SK-N-SH treated with all-trans-retinoic acid at 6 μM for 48 hours (cell line): ENCODE data around the gene DCLK1.

Source experiments
- ATAC-seq: fragments of 200-7000 bp; cut with Tn5 transposase; 3 replicates; pipeline ENCODE4 v1.9.1; 2020; ENCODE audit warnings: mild to moderate bottlenecking, moderate library complexity
- ARNTL ChIP-seq: fragments of 450-650 bp; formaldehyde crosslinking; IDR thresholded peaks from 2 replicates; pipeline ENCODE4 v1.5.0; 2020; ENCODE audit warnings: low read depth, mild to moderate bottlenecking, moderate library complexity, borderline replicate concordance
- BACH2 ChIP-seq: fragments of 250-450 bp; sonication (Bioruptor Pico); IDR thresholded peaks from 2 replicates; pipeline ENCODE4 v1.9.0; 2021; ENCODE audit warnings: mild to moderate bottlenecking, borderline replicate concordance
- CSDC2 ChIP-seq: fragments of 250-450 bp; sonication (Bioruptor Pico); IDR thresholded peaks from 2 replicates; pipeline ENCODE4 v1.5.0; 2020; ENCODE audit warnings: mild to moderate bottlenecking, moderate library complexity
- ESRRG ChIP-seq: fragments of 250-450 bp; sonication (Bioruptor Pico); IDR thresholded peaks from 2 replicates; pipeline ENCODE4 v1.6.1; 2021; ENCODE audit warnings: mild to moderate bottlenecking
- GLIS3 ChIP-seq: fragments of 250-450 bp; sonication (Bioruptor Pico); IDR thresholded peaks from 2 replicates; pipeline ENCODE4 v1.5.0; 2020; ENCODE audit warnings: mild to moderate bottlenecking, moderate library complexity
- ISL1 ChIP-seq: fragments of 250-450 bp; sonication (Bioruptor Pico); IDR thresholded peaks from 2 replicates; pipeline ENCODE4 v2.1.2; 2022; ENCODE audit warnings: mild to moderate bottlenecking, moderate library complexity
- OSR1 ChIP-seq: fragments of 250-450 bp; sonication (Bioruptor Pico); IDR thresholded peaks from 2 replicates; pipeline ENCODE4 v1.8.0; 2022; ENCODE audit warnings: moderate library complexity, mild to moderate bottlenecking, inconsistent platforms
- PPARA ChIP-seq: fragments of 250-450 bp; sonication (Bioruptor Pico); IDR thresholded peaks from 2 replicates; pipeline ENCODE4 v1.5.0; 2020; ENCODE audit warnings: mild to moderate bottlenecking, borderline replicate concordance
- RARB ChIP-seq: fragments of 250-450 bp; sonication (Bioruptor Pico); IDR thresholded peaks from 2 replicates; pipeline ENCODE4 v1.8.0; 2021; ENCODE audit warnings: mild to moderate bottlenecking, moderate library complexity
- TCF4 ChIP-seq: fragments of 250-450 bp; sonication (Bioruptor Pico); IDR thresholded peaks from 2 replicates; pipeline ENCODE4 v1.8.0; 2021; ENCODE audit warnings: mild to moderate bottlenecking, moderate library complexity, borderline replicate concordance
- TOX ChIP-seq: fragments of 250-450 bp; sonication (Bioruptor Pico); IDR thresholded peaks from 2 replicates; pipeline ENCODE4 v1.8.0; 2021; ENCODE audit warnings: mild to moderate bottlenecking, moderate library complexity, borderline replicate concordance
- ZC3H10 ChIP-seq: fragments of 250-450 bp; sonication (Bioruptor Pico); IDR thresholded peaks from 2 replicates; pipeline ENCODE4 v1.5.1; 2021; ENCODE audit warnings: mild to moderate bottlenecking, moderate library complexity
- ZFP3 ChIP-seq: fragments of 250-450 bp; sonication (Bioruptor Pico); IDR thresholded peaks from 2 replicates; pipeline ENCODE4 v1.5.0; 2020; ENCODE audit warnings: mild to moderate bottlenecking, moderate library complexity
- ZFP30 ChIP-seq: fragments of 450-650 bp; formaldehyde crosslinking; IDR thresholded peaks from 2 replicates; pipeline ENCODE4 v1.5.0; 2022; ENCODE audit warnings: mild to moderate bottlenecking, moderate library complexity
- ZNF565 ChIP-seq: fragments of 450-650 bp; formaldehyde crosslinking; conservative IDR thresholded peaks from 2 replicates; pipeline ENCODE4 v1.5.0; 2020; ENCODE audit warnings: low read depth, mild to moderate bottlenecking, moderate library complexity
- ZNF70 ChIP-seq: fragments of 450-650 bp; formaldehyde crosslinking; IDR thresholded peaks from 2 replicates; pipeline ENCODE4 v1.5.0; 2020; ENCODE audit warnings: mild to moderate bottlenecking, moderate library complexity
- TF ChIP-seq, protein P1 (sequence below): fragments of 250-450 bp; sonication (Bioruptor Pico); IDR thresholded peaks from 2 replicates; pipeline ENCODE4 v1.5.0; 2020; ENCODE audit warnings: mild to moderate bottlenecking, moderate library complexity
- TF ChIP-seq, protein P2 (sequence below): fragments of 250-450 bp; sonication (Bioruptor Pico); IDR thresholded peaks from 2 replicates; pipeline ENCODE4 v1.8.0; 2021; ENCODE audit warnings: low read depth, mild to moderate bottlenecking, moderate library complexity, borderline replicate concordance
- TF ChIP-seq, protein P3 (sequence below): fragments of 250-450 bp; sonication (Bioruptor Pico); IDR thresholded peaks from 2 replicates; pipeline ENCODE4 v1.5.1; 2021; ENCODE audit warnings: mild to moderate bottlenecking, moderate library complexity
- TF ChIP-seq, protein P4 (sequence below): fragments of 250-450 bp; sonication (Bioruptor Pico); IDR thresholded peaks from 2 replicates; pipeline ENCODE4 v1.5.1; 2020; ENCODE audit warnings: low read depth, mild to moderate bottlenecking, moderate library complexity

The DCLK1 gene

DNA sequence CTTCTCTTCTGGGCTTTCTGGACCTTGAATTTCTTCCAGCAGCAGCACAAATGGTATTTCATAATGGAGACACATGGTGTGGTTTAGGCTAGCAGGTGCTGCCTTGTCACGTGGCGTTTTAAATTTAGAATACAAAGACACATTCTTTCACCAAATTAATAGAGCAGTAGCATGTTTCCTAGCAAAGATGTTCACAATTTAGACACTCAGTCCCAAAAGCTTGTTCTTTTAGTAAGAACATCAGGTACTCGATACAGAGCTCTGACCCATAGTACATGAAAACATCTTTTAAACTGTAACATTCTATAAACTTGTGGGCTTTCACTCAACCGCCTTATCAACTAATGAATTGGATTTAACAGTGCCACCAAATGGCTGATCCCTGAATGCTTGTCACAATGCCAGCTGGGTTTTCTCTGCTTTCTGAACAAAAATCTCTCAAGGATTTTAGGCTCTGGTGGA is 290.1 kb downstream of the DCLK1 start:
- no peak for ATAC-seq
- TF ChIP-seq ESRRG (CRISPR knock-in tag) (no peak), ISL1 (no peak)
- TF ChIP-seq, protein P1, sequence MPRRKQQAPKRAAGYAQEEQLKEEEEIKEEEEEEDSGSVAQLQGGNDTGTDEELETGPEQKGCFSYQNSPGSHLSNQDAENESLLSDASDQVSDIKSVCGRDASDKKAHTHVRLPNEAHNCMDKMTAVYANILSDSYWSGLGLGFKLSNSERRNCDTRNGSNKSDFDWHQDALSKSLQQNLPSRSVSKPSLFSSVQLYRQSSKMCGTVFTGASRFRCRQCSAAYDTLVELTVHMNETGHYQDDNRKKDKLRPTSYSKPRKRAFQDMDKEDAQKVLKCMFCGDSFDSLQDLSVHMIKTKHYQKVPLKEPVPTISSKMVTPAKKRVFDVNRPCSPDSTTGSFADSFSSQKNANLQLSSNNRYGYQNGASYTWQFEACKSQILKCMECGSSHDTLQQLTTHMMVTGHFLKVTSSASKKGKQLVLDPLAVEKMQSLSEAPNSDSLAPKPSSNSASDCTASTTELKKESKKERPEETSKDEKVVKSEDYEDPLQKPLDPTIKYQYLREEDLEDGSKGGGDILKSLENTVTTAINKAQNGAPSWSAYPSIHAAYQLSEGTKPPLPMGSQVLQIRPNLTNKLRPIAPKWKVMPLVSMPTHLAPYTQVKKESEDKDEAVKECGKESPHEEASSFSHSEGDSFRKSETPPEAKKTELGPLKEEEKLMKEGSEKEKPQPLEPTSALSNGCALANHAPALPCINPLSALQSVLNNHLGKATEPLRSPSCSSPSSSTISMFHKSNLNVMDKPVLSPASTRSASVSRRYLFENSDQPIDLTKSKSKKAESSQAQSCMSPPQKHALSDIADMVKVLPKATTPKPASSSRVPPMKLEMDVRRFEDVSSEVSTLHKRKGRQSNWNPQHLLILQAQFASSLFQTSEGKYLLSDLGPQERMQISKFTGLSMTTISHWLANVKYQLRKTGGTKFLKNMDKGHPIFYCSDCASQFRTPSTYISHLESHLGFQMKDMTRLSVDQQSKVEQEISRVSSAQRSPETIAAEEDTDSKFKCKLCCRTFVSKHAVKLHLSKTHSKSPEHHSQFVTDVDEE (CRISPR knock-in tag) = no peak

DNA sequence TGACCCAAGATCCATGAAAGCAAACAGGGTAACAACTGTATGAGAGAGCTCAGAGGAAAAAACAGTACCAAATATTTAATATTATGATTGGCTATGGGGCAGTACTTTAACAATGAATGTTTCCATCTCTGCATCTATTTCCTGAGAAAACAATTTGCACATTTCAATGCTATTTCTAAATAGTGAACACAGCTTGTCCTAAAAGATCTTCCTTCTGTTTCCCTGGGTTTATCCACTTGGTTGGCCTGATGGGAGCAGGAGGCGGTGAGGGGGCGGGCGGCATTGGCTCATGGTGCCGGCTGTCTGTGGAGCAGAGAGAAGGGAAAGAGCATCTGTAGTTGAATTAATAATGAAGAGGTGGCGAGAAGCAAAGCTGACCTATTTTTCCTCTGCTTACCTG is 291.4 kb downstream of the DCLK1 start:
- ATAC-seq = no peak
- TF ChIP-seq ZC3H10 (CRISPR knock-in tag) (no peak), BACH2 (CRISPR knock-in tag) (no peak), ESRRG (CRISPR knock-in tag) (no peak), ZFP3 (CRISPR knock-in tag) (no peak), OSR1 (CRISPR knock-in tag) (no peak), TOX (no peak), ISL1 (no peak), CSDC2 (CRISPR knock-in tag) (no peak), ZNF565 (CRISPR knock-in tag) (no peak), RARB (CRISPR knock-in tag) (no peak), GLIS3 (CRISPR knock-in tag) (no peak)
- TF ChIP-seq, protein P2, sequence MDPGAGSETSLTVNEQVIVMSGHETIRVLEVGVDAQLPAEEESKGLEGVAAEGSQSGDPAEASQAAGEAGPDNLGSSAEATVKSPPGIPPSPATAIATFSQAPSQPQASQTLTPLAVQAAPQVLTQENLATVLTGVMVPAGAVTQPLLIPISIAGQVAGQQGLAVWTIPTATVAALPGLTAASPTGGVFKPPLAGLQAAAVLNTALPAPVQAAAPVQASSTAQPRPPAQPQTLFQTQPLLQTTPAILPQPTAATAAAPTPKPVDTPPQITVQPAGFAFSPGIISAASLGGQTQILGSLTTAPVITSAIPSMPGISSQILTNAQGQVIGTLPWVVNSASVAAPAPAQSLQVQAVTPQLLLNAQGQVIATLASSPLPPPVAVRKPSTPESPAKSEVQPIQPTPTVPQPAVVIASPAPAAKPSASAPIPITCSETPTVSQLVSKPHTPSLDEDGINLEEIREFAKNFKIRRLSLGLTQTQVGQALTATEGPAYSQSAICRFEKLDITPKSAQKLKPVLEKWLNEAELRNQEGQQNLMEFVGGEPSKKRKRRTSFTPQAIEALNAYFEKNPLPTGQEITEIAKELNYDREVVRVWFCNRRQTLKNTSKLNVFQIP (CRISPR knock-in tag) = no peak

DNA sequence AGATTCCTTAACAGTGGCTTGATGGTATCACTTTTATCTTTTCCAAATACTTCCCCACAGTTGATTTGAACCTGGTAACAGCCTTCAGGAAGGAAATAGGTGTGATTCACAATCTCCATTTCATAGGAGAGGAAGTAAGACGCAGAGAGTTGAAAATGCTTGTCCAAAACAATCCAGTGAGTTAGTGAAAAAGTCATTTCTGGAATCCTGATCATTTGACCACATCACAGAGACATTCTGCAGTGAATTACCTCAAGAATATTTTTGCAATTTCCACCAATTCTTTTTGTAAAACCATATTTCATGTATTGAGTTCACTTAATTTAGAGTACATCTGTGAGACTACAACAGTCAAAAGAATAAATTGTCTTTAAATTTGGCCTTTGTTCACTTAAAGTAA is 292.8 kb downstream of the DCLK1 start:
- peak; percentile 92 for ATAC-seq
- no peak for TF ChIP-seq ZNF70 (CRISPR knock-in tag)
- no peak for TF ChIP-seq ESRRG (CRISPR knock-in tag)
- no peak for TF ChIP-seq ZFP30 (CRISPR knock-in tag)
- no peak for TF ChIP-seq ZFP3 (CRISPR knock-in tag)
- TF ChIP-seq PPARA = no peak
- no peak for TF ChIP-seq GLIS3 (CRISPR knock-in tag)

DNA sequence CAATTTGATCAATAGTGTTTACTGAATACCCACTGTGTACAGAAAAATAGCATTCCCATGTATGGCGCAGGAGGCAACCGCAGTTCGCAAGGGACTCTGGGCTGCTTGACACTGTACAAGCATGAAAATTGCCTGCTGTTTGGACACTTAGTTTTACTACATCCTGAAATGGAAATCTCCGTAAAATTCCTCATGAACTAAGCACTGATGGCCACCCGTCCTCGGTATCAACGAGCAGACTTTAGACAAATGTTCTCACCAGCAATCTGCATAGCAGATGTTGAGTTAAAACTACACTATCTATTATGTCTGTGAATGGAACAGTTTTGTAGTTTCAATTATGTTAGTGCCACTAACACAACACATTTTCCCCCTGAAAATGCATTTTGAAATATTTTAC is 294.7 kb downstream of the DCLK1 start:
- no peak for TF ChIP-seq ISL1
- TF ChIP-seq, protein P3, sequence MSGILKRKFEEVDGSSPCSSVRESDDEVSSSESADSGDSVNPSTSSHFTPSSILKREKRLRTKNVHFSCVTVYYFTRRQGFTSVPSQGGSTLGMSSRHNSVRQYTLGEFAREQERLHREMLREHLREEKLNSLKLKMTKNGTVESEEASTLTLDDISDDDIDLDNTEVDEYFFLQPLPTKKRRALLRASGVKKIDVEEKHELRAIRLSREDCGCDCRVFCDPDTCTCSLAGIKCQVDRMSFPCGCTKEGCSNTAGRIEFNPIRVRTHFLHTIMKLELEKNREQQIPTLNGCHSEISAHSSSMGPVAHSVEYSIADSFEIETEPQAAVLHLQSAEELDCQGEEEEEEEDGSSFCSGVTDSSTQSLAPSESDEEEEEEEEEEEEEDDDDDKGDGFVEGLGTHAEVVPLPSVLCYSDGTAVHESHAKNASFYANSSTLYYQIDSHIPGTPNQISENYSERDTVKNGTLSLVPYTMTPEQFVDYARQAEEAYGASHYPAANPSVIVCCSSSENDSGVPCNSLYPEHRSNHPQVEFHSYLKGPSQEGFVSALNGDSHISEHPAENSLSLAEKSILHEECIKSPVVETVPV (CRISPR knock-in tag) = no peak
- TF ChIP-seq, protein P1 (CRISPR knock-in tag) = no peak
- no peak for TF ChIP-seq ZNF70 (CRISPR knock-in tag)
- no peak for TF ChIP-seq ZNF565 (CRISPR knock-in tag)
- no peak for TF ChIP-seq RARB (CRISPR knock-in tag)
- no peak for ATAC-seq

DNA sequence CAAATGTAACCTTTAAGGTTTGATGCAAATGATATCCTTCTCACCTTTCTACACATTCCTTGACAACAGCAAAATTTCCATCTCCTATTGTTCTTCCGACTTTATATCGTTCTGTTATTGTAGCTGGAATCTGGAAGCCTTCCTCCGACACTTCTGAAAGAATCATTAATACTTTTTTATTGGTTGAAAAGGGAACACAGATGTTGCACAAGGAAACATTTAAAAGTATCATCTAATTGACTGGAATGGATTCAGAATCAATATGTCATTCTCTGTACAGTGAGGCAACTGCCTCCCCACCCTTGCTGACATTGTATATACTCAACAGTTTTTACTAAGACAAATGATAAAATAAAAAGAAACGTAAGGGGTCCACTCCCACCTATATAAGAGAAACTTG is 295.2 kb downstream of the DCLK1 start:
- no peak for ATAC-seq
- TF ChIP-seq ARNTL (CRISPR knock-in tag) (no peak), ZFP3 (CRISPR knock-in tag) (no peak), ISL1 (no peak), TCF4 (CRISPR knock-in tag) (no peak), ZNF70 (CRISPR knock-in tag) (no peak), ZFP30 (CRISPR knock-in tag) (no peak), OSR1 (CRISPR knock-in tag) (no peak)
- TF ChIP-seq, protein P4, sequence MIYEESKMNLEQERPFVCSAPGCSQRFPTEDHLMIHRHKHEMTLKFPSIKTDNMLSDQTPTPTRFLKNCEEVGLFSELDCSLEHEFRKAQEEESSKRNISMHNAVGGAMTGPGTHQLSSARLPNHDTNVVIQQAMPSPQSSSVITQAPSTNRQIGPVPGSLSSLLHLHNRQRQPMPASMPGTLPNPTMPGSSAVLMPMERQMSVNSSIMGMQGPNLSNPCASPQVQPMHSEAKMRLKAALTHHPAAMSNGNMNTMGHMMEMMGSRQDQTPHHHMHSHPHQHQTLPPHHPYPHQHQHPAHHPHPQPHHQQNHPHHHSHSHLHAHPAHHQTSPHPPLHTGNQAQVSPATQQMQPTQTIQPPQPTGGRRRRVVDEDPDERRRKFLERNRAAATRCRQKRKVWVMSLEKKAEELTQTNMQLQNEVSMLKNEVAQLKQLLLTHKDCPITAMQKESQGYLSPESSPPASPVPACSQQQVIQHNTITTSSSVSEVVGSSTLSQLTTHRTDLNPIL (CRISPR knock-in tag) = no peak
- TF ChIP-seq, protein P1 (CRISPR knock-in tag) = no peak
